Tibial nerve (tissue), 4 donors: ENCODE results near the gene ACTN1.

Source experiments
- CTCF ChIP-seq, 5 experiments: fragments of 200-600 bp in 3 of 5; fragments of 450-650 bp in 2 of 5; sonication (generic) in 3 of 5; IDR thresholded peaks; one replicate each; pipeline ENCODE4 v1.5.1; 2016 to 2019; ENCODE audit warnings: antibody characterized with exemption in 5 of 5, mild to moderate bottlenecking in 3 of 5, moderate library complexity in 2 of 5
- EP300 ChIP-seq, 2 donors: sonication (generic); formaldehyde crosslinking; IDR thresholded peaks; one replicate each; pipeline ENCODE4 v1.6.1; 2017; ENCODE audit warnings: antibody characterized with exemption in 2 of 2, mild to moderate bottlenecking in 1 of 2
- POLR2A ChIP-seq, 2 donors: fragments of 450-650 bp; IDR thresholded peaks; one replicate each; pipeline ENCODE4 v1.6.1; 2017; ENCODE audit warnings: antibody characterized with exemption in 2 of 2, mild to moderate bottlenecking in 2 of 2, moderate library complexity in 2 of 2

DNA sequence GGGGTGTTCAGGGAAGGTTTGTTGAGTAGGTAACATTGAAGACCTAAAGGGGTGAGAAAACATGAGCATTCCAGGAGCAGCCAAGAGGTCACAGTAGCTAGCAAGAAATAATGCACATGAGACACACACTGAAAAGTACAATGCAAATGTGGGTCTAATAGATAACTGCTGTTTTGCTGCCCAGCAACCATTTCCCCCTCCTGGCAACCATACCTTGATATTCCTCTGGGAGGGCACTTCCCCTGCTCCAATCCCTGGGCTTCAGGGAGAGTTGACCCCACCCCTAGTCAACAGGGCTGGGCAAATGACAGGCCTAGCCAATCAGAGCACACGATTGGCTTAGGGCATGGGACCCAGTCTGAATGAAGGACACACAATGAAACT lies 8.5 kb upstream of the ACTN1 start:
- TF ChIP-seq CTCF (IDR thresholded peaks at IDR 0.05) (no peak), POLR2A (IDR thresholded peaks at IDR 0.05) (no peak), EP300 (IDR thresholded peaks at IDR 0.05) (no peak)
